Common myeloid progenitor, CD34-positive (primary cell): ENCODE results near the gene IDH1.

Experiments
- CTCF ChIA-PET: fragments of 350-600 bp; sonication (Branson Sonifier 250); formaldehyde crosslinking; loops from one replicate; lab custom pipeline; 2021; ENCODE audit warnings: antibody characterized with exemption; lab: Charles Lee
- POLR2A ChIA-PET: fragments of 350-600 bp; sonication (Branson Sonifier 250); formaldehyde crosslinking; loops from one replicate; lab custom pipeline; 2021; ENCODE audit warnings: antibody characterized with exemption; lab: Charles Lee
- DNase-seq, 3 donors: peaks; one replicate each; pipeline versions ENCODE4 v3.0.0 to v3.0.0-alpha.2; 2013
- H3K27ac ChIP-seq, 2 experiments: 1 replicate in 1 of 2; 2 replicates in 1 of 2; pipeline ENCODE4 v1.7.0; 2013; ENCODE audit warnings: inconsistent platforms in 2 of 2, low read length in 2 of 2, mild to moderate bottlenecking in 2 of 2, low read depth in 1 of 2, moderate library complexity in 1 of 2; ENCODE audit not compliant: severe bottlenecking in 2 of 2, insufficient read depth in 1 of 2, poor library complexity in 1 of 2
- H3K27me3 ChIP-seq, 5 experiments: replicated peaks in 2 of 5; 1 replicate in 3 of 5; 2 replicates in 2 of 5; pipeline versions ENCODE4 v1.6.1 to v1.7.0; 2013; ENCODE audit warnings: low read length in 4 of 5, mild to moderate bottlenecking in 2 of 5, moderate library complexity in 2 of 5, inconsistent platforms in 1 of 5; ENCODE audit not compliant: insufficient read depth in 5 of 5, control insufficient read depth in 4 of 5
- H3K36me3 ChIP-seq, 4 experiments: 1 replicate in 2 of 4; 2 replicates in 2 of 4; pipeline versions ENCODE4 v1.6.1 to v1.7.0; 2013; ENCODE audit warnings: low read length in 3 of 4, control low read depth in 1 of 4, mild to moderate bottlenecking in 1 of 4; ENCODE audit not compliant: control insufficient read depth in 4 of 4, insufficient read depth in 4 of 4
- H3K4me1 ChIP-seq, 4 experiments: 1 replicate in 3 of 4; 2 replicates in 1 of 4; pipeline versions ENCODE4 v1.6.1 to v1.7.1; 2013; ENCODE audit warnings: low read length in 3 of 4, mild to moderate bottlenecking in 3 of 4, control low read depth in 1 of 4, inconsistent platforms in 1 of 4, moderate library complexity in 1 of 4; ENCODE audit not compliant: control insufficient read depth in 4 of 4, insufficient read depth in 4 of 4; ENCODE audit errors: control extremely low read depth in 1 of 4
- H3K4me3 ChIP-seq, 7 experiments: 1 replicate in 4 of 7; 2 replicates in 3 of 7; pipeline versions ENCODE4 v1.5.1 to v1.7.0; 2013; ENCODE audit warnings: mild to moderate bottlenecking in 7 of 7, low read length in 6 of 7, moderate library complexity in 6 of 7, inconsistent platforms in 2 of 7, low read depth in 2 of 7, control low read depth in 1 of 7; ENCODE audit not compliant: insufficient read depth in 4 of 7, control insufficient read depth in 1 of 7; ENCODE audit errors: extremely low read depth in 1 of 7
- H3K9me3 ChIP-seq, 5 experiments: 1 replicate in 4 of 5; 2 replicates in 1 of 5; pipeline versions ENCODE4 v1.6.1 to v1.7.1; 2013; ENCODE audit warnings: low read length in 4 of 5, mild to moderate bottlenecking in 2 of 5, inconsistent platforms in 1 of 5, low read depth in 1 of 5, moderate library complexity in 1 of 5; ENCODE audit not compliant: control insufficient read depth in 4 of 5, insufficient read depth in 2 of 5; ENCODE audit errors: control extremely low read depth in 1 of 5
- WGBS: methylation state at CpG from one replicate; pipeline ENCODE4 v1.1.5; 2013; ENCODE audit not compliant: insufficient coverage; 5-methylcytosine and 5-hydroxymethylcytosine counted together

The IDH1 gene

DNA sequence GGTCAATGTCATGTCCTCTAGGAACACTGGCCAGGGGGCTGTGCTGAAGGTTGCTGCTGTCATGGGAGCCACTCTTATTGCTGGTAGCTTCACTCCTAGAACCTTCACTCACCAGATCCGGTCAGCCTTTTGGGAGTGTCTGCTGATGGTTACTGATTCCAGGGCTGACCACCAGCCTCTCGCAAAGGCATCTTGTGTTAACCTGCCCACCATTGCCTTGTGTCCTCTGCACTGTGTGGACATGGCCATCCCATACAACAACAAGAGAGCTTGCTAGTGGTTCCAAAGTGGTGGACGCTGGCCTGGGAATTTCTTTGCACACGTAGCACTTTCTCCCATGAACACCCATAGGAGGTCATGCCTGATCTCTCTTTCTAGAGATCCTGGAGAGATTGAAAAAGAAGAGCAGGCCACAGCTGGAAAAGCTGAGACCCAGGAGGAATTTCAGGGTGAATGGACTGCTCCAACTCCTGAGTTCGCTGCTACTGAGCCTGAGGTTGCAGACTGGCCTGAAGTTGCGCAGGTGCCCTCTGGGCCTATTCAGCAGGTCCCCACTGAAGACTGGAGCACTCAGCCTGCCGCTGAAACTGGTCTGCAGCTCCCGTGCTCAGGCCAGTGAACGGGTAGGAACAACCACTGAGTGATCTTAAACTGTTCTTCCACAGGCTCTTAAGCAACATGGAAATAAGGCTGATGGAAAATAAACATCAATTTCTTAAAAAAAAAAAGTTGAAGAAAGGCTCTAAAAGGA, 46.4 kb downstream of the IDH1 start:
- Histone ChIP-seq H3K36me3 (no peaks in the 10 kb centered on the region), H3K27ac (no peak overlapping the region), H3K4me1 (peaks cover 0 to 12% (median 10%) of the 10 kb centered on the region in 4 experiments), H3K27me3 (no peaks in the 10 kb centered on the region), H3K4me3 (no peak overlapping the region), H3K9me3 (no peaks in the 10 kb centered on the region)
- POLR2A ChIA-PET: interaction anchor here (0.6 kb wide), 1 partner anchor 33 kb away, joined by 3 read pairs; no protein-coding TSS in a partner anchor
- CTCF ChIA-PET: no interaction called here
- WGBS: 100% methylated on average over 5 of the region's 9 CpGs
- no peak for DNase-seq

DNA sequence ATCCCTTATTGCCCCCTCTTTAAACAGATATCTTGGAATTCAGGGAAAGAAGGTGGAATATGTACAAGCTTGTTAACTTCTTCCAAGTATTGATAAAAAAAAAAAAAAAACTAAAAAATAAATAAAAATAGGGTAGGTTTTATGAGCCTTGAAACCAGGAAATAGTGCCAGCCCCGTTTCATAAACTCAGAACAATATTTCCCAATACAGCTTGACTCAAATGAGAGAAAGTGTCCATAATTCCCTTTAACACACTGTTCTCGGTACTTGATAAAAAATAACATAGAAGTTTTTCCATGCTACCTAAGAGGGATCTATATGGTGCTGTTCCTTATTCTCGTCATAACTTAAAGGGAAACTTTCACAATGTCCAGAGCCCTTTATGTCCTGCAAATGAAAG, 47.1 kb downstream of the IDH1 start:
- Histone ChIP-seq H3K9me3 (no peaks in the 10 kb centered on the region), H3K4me1 (peaks cover 0 to 9% (median 8%) of the 10 kb centered on the region in 4 experiments), H3K4me3 (no peak overlapping the region), H3K27ac (no peak overlapping the region), H3K27me3 (no peaks in the 10 kb centered on the region), H3K36me3 (no peaks in the 10 kb centered on the region)
- WGBS: 95% methylated on average over 2 of the region's 3 CpGs
- CTCF ChIA-PET: no interaction called here
- no peak for DNase-seq
- POLR2A ChIA-PET: interaction anchor here (0.6 kb wide), 1 partner anchor 32 kb away, joined by 3 read pairs; no protein-coding TSS in a partner anchor

DNA sequence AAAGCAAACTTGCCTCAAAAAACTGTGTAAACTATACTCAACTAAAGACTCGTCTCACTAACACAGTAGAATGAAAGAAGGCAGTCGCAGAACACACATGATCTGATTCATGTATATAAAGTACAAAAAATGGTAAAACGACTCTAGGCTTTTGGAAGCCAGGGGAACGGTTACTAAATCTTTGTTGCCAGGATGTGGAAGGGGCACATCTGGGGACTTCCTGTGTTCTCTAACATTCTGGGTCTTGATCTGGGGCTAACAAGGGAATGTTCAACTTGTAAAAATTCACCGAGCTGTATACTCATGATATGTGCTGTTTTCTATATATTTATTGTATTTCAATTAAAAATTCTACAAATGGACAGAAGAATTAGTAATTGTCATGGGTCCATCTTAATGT, 50.7 kb downstream of the IDH1 start:
- H3K4me3 ChIP-seq: peak overlapping the region in 3 of 7 experiments; percentile 11 to 36 (median 33)
- peak in 1 of 3 donors; percentile 33 for DNase-seq
- WGBS: 0% methylated on average over 2 of the region's 5 CpGs
- no peaks in the 10 kb centered on the region for H3K9me3 ChIP-seq
- no peaks in the 10 kb centered on the region for H3K36me3 ChIP-seq
- no peak overlapping the region for H3K27ac ChIP-seq
- CTCF ChIA-PET: no interaction called here
- H3K4me1 ChIP-seq: peaks cover 2 to 15% (median 12%) of the 10 kb centered on the region in 4 experiments
- H3K27me3 ChIP-seq: no peaks in the 10 kb centered on the region
- POLR2A ChIA-PET: no interaction called here

GRCh38 chr2:208195531-208195930, 59.3 kb downstream of the IDH1 start:
- Histone ChIP-seq H3K4me1 (no peaks in the 10 kb centered on the region), H3K27ac (no peak overlapping the region), H3K27me3 (no peaks in the 10 kb centered on the region), H3K36me3 (no peaks in the 10 kb centered on the region), H3K9me3 (no peaks in the 10 kb centered on the region), H3K4me3 (no peak overlapping the region)
- CTCF ChIA-PET: no interaction called here
- POLR2A ChIA-PET: no interaction called here
- no peak for DNase-seq
- 100% methylated on average over 2 of the region's 3 CpGs for WGBS

GRCh38 chr2:208192611-208193236, 62.1 kb downstream of the IDH1 start:
- Histone ChIP-seq H3K4me3 (no peak overlapping the region), H3K36me3 (no peaks in the 10 kb centered on the region), H3K27ac (no peak overlapping the region), H3K4me1 (no peaks in the 10 kb centered on the region), H3K27me3 (no peaks in the 10 kb centered on the region), H3K9me3 (no peaks in the 10 kb centered on the region)
- POLR2A ChIA-PET: no interaction called here
- CTCF ChIA-PET: interaction anchor here (1.5 kb wide), 1 partner anchor 17 kb away, joined by 8 read pairs; no protein-coding TSS in a partner anchor
- DNase-seq: no peak
- 83% methylated on average over 2 of the region's 8 CpGs for WGBS

- no peak for DNase-seq
- Histone ChIP-seq H3K27me3 (no peaks in the 10 kb centered on the region), H3K27ac (no peak within 1 kb of the TSS), H3K4me1 (no peaks in the 10 kb centered on the region), H3K9me3 (no peaks in the 10 kb centered on the region), H3K36me3 (no peaks in the 10 kb centered on the region), H3K4me3 (no peak within 1 kb of the TSS)
- 94% methylated on average over 8 of the region's 10 CpGs for WGBS
- ChIA-PET CTCF (interaction anchor here (1.1 to 1.4 kb wide), 2 partner anchors 14 to 16 kb away, joined by 4 read pairs; no protein-coding TSS in a partner anchor), POLR2A (no interaction called here)
Measured at GRCh38 chr2:208189810-208190503, 64.9 kb downstream of the IDH1 start, which contains the start of gene C2orf80. Gene C2orf80, minus strand, starts transcription at chr2:208190030. Its CDS starts 3,044 bp downstream, at chr2:208186986.
